SK-N-SH (cell line): ENCODE data around the gene CD22. TPM values are rescaled to one million over a fixed set of nuclear protein-coding genes. Genes with fewer than 3 reads are reported as not detected.

Experiments used
- CTCF ChIA-PET: fragments of 300-600, 350-600 bp; formaldehyde crosslinking; extraction: SDS; loops from one replicate; lab custom pipeline; 2021; lab: Yijun Ruan, JAX
- POLR2A ChIA-PET: fragments of 350-600 bp; sonication (Branson Sonifier 250); formaldehyde crosslinking; extraction: SDS; loops from one replicate; lab custom pipeline; 2020; ENCODE audit warnings: antibody characterized with exemption, inconsistent platforms; lab: Yijun Ruan, JAX
- DNase-seq: peaks from one replicate; pipeline ENCODE4 v3.0.0; 2012
- H2AFZ ChIP-seq: fragments of 200-600 bp; sonication (generic); 2 replicates; pipeline ENCODE4 v1.8.1; 2016; ENCODE audit warnings: antibody characterized with exemption, mild to moderate bottlenecking, low read depth
- H3F3A ChIP-seq: fragments of 200-600 bp; sonication (generic); replicated peaks from 2 replicates; pipeline ENCODE3; 2016; ENCODE audit warnings: antibody characterized with exemption, mild to moderate bottlenecking; ENCODE audit not compliant: insufficient read depth
- H3K27ac ChIP-seq, 2 experiments: fragments of 200-500 bp in 1 of 2; fragments of 200-600 bp in 1 of 2; sonication (Bioruptor generic) in 1 of 2; sonication (generic), shearing (Covaris generic) in 1 of 2; 2 replicates each; pipeline versions ENCODE4 v1.5.1 to v1.6.1; 2014 to 2016; ENCODE audit warnings: low read depth in 2 of 2, inconsistent platforms in 1 of 2, low read length in 1 of 2, mild to moderate bottlenecking in 1 of 2, mixed read lengths in 1 of 2
- H3K27me3 ChIP-seq: fragments of 200-600 bp; sonication (generic), shearing (Covaris generic); 2 replicates; pipeline ENCODE4 v1.6.1; 2016; ENCODE audit warnings: mixed run types; ENCODE audit not compliant: insufficient read depth
- H3K36me3 ChIP-seq, 2 experiments: fragments of 200-500 bp in 1 of 2; fragments of 200-600 bp in 1 of 2; sonication (Bioruptor generic) in 1 of 2; sonication (generic) in 1 of 2; replicated peaks in 1 of 2; 2 replicates each; pipeline versions ENCODE3 to v1.5.1; 2014 to 2016; ENCODE audit warnings: low read length in 1 of 2, mild to moderate bottlenecking in 1 of 2; ENCODE audit not compliant: insufficient read depth in 2 of 2, control insufficient read depth in 1 of 2
- H3K4me1 ChIP-seq, 2 experiments: fragments of 200-500 bp in 1 of 2; fragments of 200-600 bp in 1 of 2; sonication (Bioruptor generic) in 1 of 2; sonication (generic), shearing (Covaris generic) in 1 of 2; 2 replicates each; pipeline versions ENCODE4 v1.5.1 to v1.6.1; 2014 to 2016; ENCODE audit warnings: low read depth in 1 of 2, low read length in 1 of 2, mixed run types in 1 of 2; ENCODE audit not compliant: insufficient read depth in 2 of 2, control insufficient read depth in 1 of 2
- H3K4me2 ChIP-seq: fragments of 200-600 bp; sonication (generic), shearing (Covaris generic); 2 replicates; pipeline ENCODE4 v1.6.1; 2017; ENCODE audit warnings: mixed run types
- H3K4me3 ChIP-seq, 2 experiments: fragments of 200-500 bp in 1 of 2; fragments of 200-600 bp in 1 of 2; sonication (Bioruptor generic) in 1 of 2; sonication (generic), shearing (Covaris generic) in 1 of 2; 2 replicates each; pipeline versions ENCODE4 v1.5.1 to v1.8.1; 2014 to 2016; ENCODE audit warnings: low read depth in 2 of 2, inconsistent platforms in 1 of 2, low read length in 1 of 2, mild to moderate bottlenecking in 1 of 2, mixed read lengths in 1 of 2, moderate library complexity in 1 of 2
- H3K79me2 ChIP-seq: fragments of 200-600 bp; sonication (generic); 2 replicates; pipeline ENCODE4 v1.8.1; 2017; ENCODE audit warnings: mild to moderate bottlenecking; ENCODE audit not compliant: insufficient read depth
- H3K9ac ChIP-seq: fragments of 200-600 bp; sonication (generic); 2 replicates; pipeline ENCODE4 v1.6.1; 2017; ENCODE audit warnings: mixed run types
- H3K9me2 ChIP-seq: fragments of 200-600 bp; sonication (generic); 2 replicates; pipeline ENCODE4 v1.6.1; 2017; ENCODE audit warnings: mixed run types
- H3K9me3 ChIP-seq: fragments of 200-600 bp; sonication (generic); 2 replicates; pipeline ENCODE4 v1.6.1; 2017; ENCODE audit warnings: mixed run types, mild to moderate bottlenecking, moderate library complexity
- H4K20me1 ChIP-seq: fragments of 200-600 bp; sonication (generic); 2 replicates; pipeline ENCODE4 v1.6.1; 2017; ENCODE audit warnings: mild to moderate bottlenecking, mixed run types; ENCODE audit not compliant: insufficient read depth
- CHD2 ChIP-seq: fragments of 150-350 bp; IDR thresholded peaks from 2 replicates; pipeline ENCODE4 v1.6.1; 2018; ENCODE audit warnings: low read length; ENCODE audit not compliant: partially characterized antibody
- EZH2phosphoT487 ChIP-seq: fragments of 200-600 bp; sonication (generic); IDR thresholded peaks from 2 replicates; pipeline ENCODE4 v1.6.1; 2017; ENCODE audit warnings: low read depth, mixed run types, mild to moderate bottlenecking, antibody characterized with exemption, moderate library complexity, borderline replicate concordance
- FOSL2 ChIP-seq: IDR thresholded peaks from 2 replicates; pipeline ENCODE4 v1.4.0; 2012; ENCODE audit warnings: low read depth, mild to moderate bottlenecking, moderate library complexity, borderline replicate concordance
- FOXM1 ChIP-seq: IDR thresholded peaks from 2 replicates; pipeline ENCODE4 v1.4.0; 2012; ENCODE audit warnings: low read depth, mild to moderate bottlenecking
- GATA2 ChIP-seq: sonication (generic); formaldehyde crosslinking; IDR thresholded peaks from 2 replicates; pipeline ENCODE4 v1.5.0; 2020; ENCODE audit warnings: mild to moderate bottlenecking, missing genetic modification reagents
- JUND ChIP-seq: IDR thresholded peaks from 2 replicates; pipeline ENCODE4 v1.4.0; 2012
- MEF2A ChIP-seq: IDR thresholded peaks from 2 replicates; pipeline ENCODE4 v1.4.0; 2012; ENCODE audit warnings: low read depth, borderline replicate concordance
- MXI1 ChIP-seq: IDR thresholded peaks from 2 replicates; pipeline ENCODE4 v1.6.1; 2012; ENCODE audit warnings: mild to moderate bottlenecking, low read depth, low read length, improper control_type of control experiment
- POLR2AphosphoS5 ChIP-seq: IDR thresholded peaks from 2 replicates; pipeline ENCODE4 v1.6.1; 2012; ENCODE audit warnings: low read depth, low read length
- RAD21 ChIP-seq: IDR thresholded peaks from 2 replicates; pipeline ENCODE4 v1.6.1; 2012; ENCODE audit warnings: mild to moderate bottlenecking, low read length
- RCOR1 ChIP-seq: fragments of 150-350 bp; IDR thresholded peaks from 2 replicates; pipeline ENCODE4 v1.6.1; 2017; ENCODE audit warnings: antibody characterized with exemption, low read length
- REST ChIP-seq: IDR thresholded peaks from 2 replicates; pipeline ENCODE4 v1.6.1; 2012; ENCODE audit warnings: mild to moderate bottlenecking, low read depth, low read length, moderate library complexity
- RFX5 ChIP-seq: IDR thresholded peaks from 2 replicates; pipeline ENCODE4 v1.6.1; 2012; ENCODE audit warnings: mild to moderate bottlenecking, improper control_type of control experiment, low read length
- RXRA ChIP-seq: IDR thresholded peaks from 2 replicates; pipeline ENCODE4 v1.4.0; 2012; ENCODE audit warnings: low read depth, mild to moderate bottlenecking, borderline replicate concordance
- SMC3 ChIP-seq: IDR thresholded peaks from 2 replicates; pipeline ENCODE4 v1.6.1; 2012; ENCODE audit warnings: low read depth, low read length, improper control_type of control experiment
- TAF1 ChIP-seq: IDR thresholded peaks from 2 replicates; pipeline ENCODE4 v1.6.1; 2012; ENCODE audit warnings: low read depth, mild to moderate bottlenecking, low read length, moderate library complexity, borderline replicate concordance
- USF2 ChIP-seq: fragments of 150-350 bp; IDR thresholded peaks from 2 replicates; pipeline ENCODE4 v1.6.1; 2017; ENCODE audit warnings: antibody characterized with exemption, low read length, low read depth, borderline replicate concordance
- WGBS: methylation state at CpG from one replicate; pipeline ENCODE4 v1.1.6; 2017; ENCODE audit warnings: low lambda C conversion rate; 5-methylcytosine and 5-hydroxymethylcytosine counted together
- polyA plus RNA-seq, 3 experiments: library from polyadenylated mRNA; depleted of rRNA; stranded (reverse); fragments of >200 nt; gene quantifications; 2 replicates each; pipeline ENCODE4 v1.2.3, GENCODE V29; 2012
- TF ChIP-seq, protein P1 (sequence below): IDR thresholded peaks from 2 replicates; pipeline ENCODE4; 2012
- TF ChIP-seq, protein P2 (sequence below): IDR thresholded peaks from 2 replicates; pipeline ENCODE4 v1.4.0; 2012; ENCODE audit warnings: low read depth

CD22 gene
- polyA plus RNA-seq, 1 of the 3 experiments (the other 2 are of a cell fraction): 0.18 TPM

DNA sequence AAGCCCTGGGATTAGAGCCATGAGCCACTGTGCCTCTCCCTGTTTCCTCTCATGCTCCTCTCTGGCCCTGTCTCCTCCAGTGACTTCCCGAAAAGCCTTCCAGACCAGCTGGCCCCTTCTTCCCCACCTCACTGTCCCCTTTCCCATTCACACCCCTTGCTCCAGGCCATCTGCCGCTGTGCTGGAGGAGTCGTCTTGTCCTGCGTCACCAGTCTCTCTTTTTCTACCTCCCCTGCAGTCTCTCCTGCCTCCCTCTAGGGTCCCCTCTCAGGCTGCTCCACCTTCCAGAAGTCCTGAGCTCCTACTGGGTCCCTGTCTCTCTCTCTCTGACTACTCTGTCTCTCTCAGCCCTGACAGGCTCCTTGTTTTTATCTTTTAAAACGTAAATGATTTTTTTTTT lies 13.4 kb downstream of the CD22 start:
- H3K79me2 ChIP-seq: no peaks in the 10 kb centered on the region
- H3F3A ChIP-seq: no peaks in the 10 kb centered on the region
- no peak overlapping the region for H2AFZ ChIP-seq
- CTCF ChIA-PET: interaction anchor here (3.3 kb wide), 1 partner anchor 11 kb away, joined by 19 read pairs; no protein-coding TSS in a partner anchor
- H3K36me3 ChIP-seq: no peaks in the 10 kb centered on the region
- no peak for TF ChIP-seq RAD21
- no peak for TF ChIP-seq RXRA
- no peak for TF ChIP-seq RCOR1
- no peak for TF ChIP-seq JUND
- no peak for TF ChIP-seq REST
- TF ChIP-seq EZH2phosphoT487: no peak
- TF ChIP-seq MEF2A: no peak
- no peak for TF ChIP-seq MXI1
- TF ChIP-seq, protein P1, sequence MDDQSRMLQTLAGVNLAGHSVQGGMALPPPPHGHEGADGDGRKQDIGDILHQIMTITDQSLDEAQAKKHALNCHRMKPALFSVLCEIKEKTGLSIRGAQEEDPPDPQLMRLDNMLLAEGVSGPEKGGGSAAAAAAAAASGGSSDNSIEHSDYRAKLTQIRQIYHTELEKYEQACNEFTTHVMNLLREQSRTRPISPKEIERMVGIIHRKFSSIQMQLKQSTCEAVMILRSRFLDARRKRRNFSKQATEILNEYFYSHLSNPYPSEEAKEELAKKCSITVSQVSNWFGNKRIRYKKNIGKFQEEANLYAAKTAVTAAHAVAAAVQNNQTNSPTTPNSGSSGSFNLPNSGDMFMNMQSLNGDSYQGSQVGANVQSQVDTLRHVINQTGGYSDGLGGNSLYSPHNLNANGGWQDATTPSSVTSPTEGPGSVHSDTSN: no peak
- TF ChIP-seq FOXM1: no peak
- no peak for TF ChIP-seq SMC3
- TF ChIP-seq TAF1: no peak
- no peak for TF ChIP-seq CHD2
- H3K9me2 ChIP-seq: no peaks in the 10 kb centered on the region
- H3K27ac ChIP-seq: no peak overlapping the region
- H3K9me3 ChIP-seq: no peaks in the 10 kb centered on the region
- WGBS: 8% methylated on average over 5 of the region's 5 CpGs
- no peak overlapping the region for H3K4me3 ChIP-seq
- no peaks in the 10 kb centered on the region for H3K4me1 ChIP-seq
- H4K20me1 ChIP-seq: no peaks in the 10 kb centered on the region
- DNase-seq: no peak
- POLR2A ChIA-PET: no interaction called here
- H3K4me2 ChIP-seq: no peak overlapping the region
- no peak overlapping the region for H3K9ac ChIP-seq
- peaks cover 87% of the 10 kb centered on the region for H3K27me3 ChIP-seq

GRCh38 chr19:35344511-35345031 lies 15.6 kb downstream of the CD22 start:
- H3K4me3 ChIP-seq: no peak overlapping the region

More at GRCh38 chr19:35344511-35345031, 15.6 kb downstream of the CD22 start:
- Histone ChIP-seq H3K27ac (no peak overlapping the region), H3K36me3 (no peaks in the 10 kb centered on the region), H3K9ac (no peak overlapping the region), H3F3A (no peaks in the 10 kb centered on the region), H4K20me1 (no peaks in the 10 kb centered on the region), H3K9me2 (no peaks in the 10 kb centered on the region), H3K4me1 (no peaks in the 10 kb centered on the region), H2AFZ (no peak overlapping the region), H3K9me3 (no peaks in the 10 kb centered on the region), H3K79me2 (no peaks in the 10 kb centered on the region), H3K4me2 (no peak overlapping the region), H3K27me3 (peaks cover 98% of the 10 kb centered on the region)
- POLR2A ChIA-PET: no interaction called here
- TF ChIP-seq RFX5 (no peak), JUND (no peak), FOXM1 (no peak), TAF1 (no peak), POLR2AphosphoS5 (no peak), USF2 (no peak), FOSL2 (no peak), GATA2 (no peak)
- TF ChIP-seq, protein P2, sequence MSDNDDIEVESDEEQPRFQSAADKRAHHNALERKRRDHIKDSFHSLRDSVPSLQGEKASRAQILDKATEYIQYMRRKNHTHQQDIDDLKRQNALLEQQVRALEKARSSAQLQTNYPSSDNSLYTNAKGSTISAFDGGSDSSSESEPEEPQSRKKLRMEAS: no peak
- TF ChIP-seq, protein P1: no peak
- 14% methylated on average over 13 of the region's 17 CpGs for WGBS
- CTCF ChIA-PET: interaction anchor here (0.9 to 1.8 kb wide), 4 partner anchors 9 to 74 kb away, joined by 3 to 12 read pairs (median 4); no protein-coding TSS in a partner anchor
- no peak for DNase-seq
